ENCODE data around the gene APOO. TPM values are rescaled to one million over a fixed set of nuclear protein-coding genes. Genes with fewer than 3 reads are reported as not detected.

APOO gene
- total RNA-seq (100 to 1,000 TPM in 3 of 9 donors, 10 to 100 TPM in 6; 41.0 to 113 (median 92.2) TPM), polyA plus RNA-seq (10 to 100 TPM; 53.1 to 95.2 TPM)
- long read RNA-seq, donor 1, transcript APOO-201 (9 exons, 1,118 nt), result major isoform, 34 of 54 reads
- long read RNA-seq, donor 1, partial matches to known transcripts, result 0 of 54 reads
- long read RNA-seq, donor 1, other reads (novel, unspliced or antisense), result 20 of 54 reads
- long read RNA-seq, donor 2, transcript APOO-201 (9 exons, 1,118 nt), result major isoform, 46 of 73 reads
- long read RNA-seq, donor 2, partial matches to known transcripts, result 0 of 73 reads
- long read RNA-seq, donor 2, other reads (novel, unspliced or antisense), result 27 of 73 reads
- long read RNA-seq, donor 3, transcript APOO-201 (9 exons, 1,118 nt), result major isoform, 12 of 26 reads
- long read RNA-seq, donor 3, partial matches to known transcripts, result 2 of 26 reads
- long read RNA-seq, donor 3, other reads (novel, unspliced or antisense), result 12 of 26 reads

DNA sequence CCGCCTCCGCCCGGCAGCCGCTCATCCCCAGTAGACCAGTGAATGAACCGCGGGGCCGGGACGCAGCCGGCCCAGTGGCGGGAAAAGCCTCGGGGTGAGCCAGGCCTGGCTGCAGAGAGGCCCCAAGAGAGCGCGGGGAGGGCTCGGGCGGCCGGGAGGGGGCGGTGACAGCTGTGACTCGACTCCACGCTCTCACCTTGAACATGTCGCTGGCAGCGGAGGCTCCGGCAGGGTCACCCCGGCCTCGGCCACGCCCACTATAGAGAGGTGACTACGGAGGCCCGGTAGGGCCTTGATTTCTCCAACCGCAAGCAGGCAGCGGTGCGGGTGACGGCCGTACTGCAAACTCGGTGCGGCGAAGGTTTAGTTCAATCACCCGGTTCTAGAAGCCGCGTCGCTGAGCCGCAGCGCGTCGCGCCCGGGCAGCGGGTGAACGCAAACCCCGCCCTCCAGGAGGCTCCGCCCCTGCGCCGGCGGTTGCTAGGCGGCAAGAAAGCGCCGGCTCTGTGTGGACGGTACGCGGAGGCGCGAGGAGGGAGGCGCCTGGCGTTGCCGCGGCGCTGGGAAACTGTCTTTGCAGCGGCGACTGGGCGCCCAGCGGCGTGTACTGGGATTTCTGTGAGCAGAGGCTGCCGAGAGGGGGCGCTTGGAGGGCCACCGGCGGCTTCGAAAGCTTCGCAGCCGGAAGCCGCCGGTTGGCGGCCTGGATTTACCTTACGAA lies at the start of gene APOO, which contains the start of gene CXorf58:
Gene APOO, minus strand, starts transcription at position 441 of the 721 bp plus-strand sequence. Its CDS starts 236 bp downstream, at position 205.
Gene CXorf58, plus strand, starts transcription at position 509 of the 721 bp plus-strand sequence. CDS start 2,297 bp downstream, outside the sequence.
- Histone ChIP-seq H3K36me3 (no peaks in the 10 kb centered on the region), H3K4me1 (peaks cover 0 to 16% (median 2%) of the 10 kb centered on the region in 12 donors), H3K9me3 (no peaks in the 10 kb centered on the region), H3K27me3 (peaks cover 0 to 24% (median 0%) of the 10 kb centered on the region in 9 donors), H3K4me3 (peak within 1 kb of the TSS; percentile 32 to 92 (median 68)), H3K27ac (peak within 1 kb of the TSS; percentile 80 to 96 (median 89))
- ATAC-seq, result peak; percentile 91 to 98 (median 96)
- WGBS, 4 donors, result 1 to 38% (median 19%) methylated on average over 21 to 81 of the region's 81 CpGs
- peak in 1 of 2 donors; percentile 45 for TF ChIP-seq POLR2A (IDR thresholded peaks at IDR 0.05)
- TF ChIP-seq CTCF (IDR thresholded peaks at IDR 0.05), result peak; percentile 66 to 90 (median 72)
- intact Hi-C loops (cut with DNase I), result loop anchor here in 9 of 10 donors (1.0 to 10.0 kb wide), 11 partner anchors 115 to 240 kb away; partner anchors contain the start of genes EIF2S3 (in 9 of the 9), KLHL15 (in 3 of the 9), ACOT9 (in 1 of the 9) and PRDX4 (in 1 of the 9)
- peak; percentile 90 to 96 (median 92) for DNase-seq

GRCh38 chrX:23954396-23954795 lies 46.7 kb upstream of the APOO start:
- peaks cover 0 to 13% (median 0%) of the 10 kb centered on the region in 9 donors for H3K27me3 ChIP-seq
- no peaks in the 10 kb centered on the region for H3K36me3 ChIP-seq
- WGBS, 4 donors, result 64 to 77% (median 72%) methylated on average over 4 of the region's 4 CpGs
- peaks cover 0 to 8% (median 0%) of the 10 kb centered on the region in 12 donors for H3K4me1 ChIP-seq
- no peak overlapping the region for H3K4me3 ChIP-seq
- no peak for TF ChIP-seq POLR2A (IDR thresholded peaks at IDR 0.05)
- TF ChIP-seq CTCF (IDR thresholded peaks at IDR 0.05), result no peak
- no peaks in the 10 kb centered on the region for H3K9me3 ChIP-seq
- DNase-seq, result no peak
- intact Hi-C loops (cut with DNase I), result no loop called here
- no peak overlapping the region for H3K27ac ChIP-seq
- ATAC-seq, result no peak

DNA sequence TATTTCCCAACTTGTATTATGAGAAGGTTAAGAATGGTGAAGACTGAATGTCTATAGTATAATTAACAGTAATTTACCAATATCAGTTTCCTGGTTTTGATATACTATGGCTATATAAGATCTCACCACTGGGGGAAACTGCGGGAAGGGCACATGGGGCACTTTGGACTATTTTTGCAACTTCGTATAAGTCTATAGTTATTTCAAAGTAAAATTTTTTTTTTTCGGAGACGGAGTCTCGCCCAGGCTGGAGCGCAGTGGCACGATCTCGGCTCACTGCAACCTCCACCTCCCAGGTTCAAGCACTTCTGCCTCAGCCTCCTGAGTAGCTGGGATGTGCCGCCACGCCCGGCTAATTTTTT lies 46.2 kb upstream of the APOO start:
- H3K27me3 ChIP-seq, result peaks cover 0 to 13% (median 0%) of the 10 kb centered on the region in 9 donors
- ATAC-seq (no peak), DNase-seq (no peak)
- H3K27ac ChIP-seq, result peak overlapping the region in 1 of 12 donors; percentile 40
- intact Hi-C loops (cut with DNase I), result no loop called here
- no peaks in the 10 kb centered on the region for H3K36me3 ChIP-seq
- no peaks in the 10 kb centered on the region for H3K9me3 ChIP-seq
- 85 to 94% (median 92%) methylated on average over 11 of the region's 11 CpGs for WGBS, 4 donors
- peaks cover 0 to 8% (median 0%) of the 10 kb centered on the region in 12 donors for H3K4me1 ChIP-seq
- TF ChIP-seq CTCF (IDR thresholded peaks at IDR 0.05) (no peak), POLR2A (IDR thresholded peaks at IDR 0.05) (no peak)
- no peak overlapping the region for H3K4me3 ChIP-seq
